K562 (cell line): ENCODE data around the gene C3orf52. TPM values are rescaled to one million over a fixed set of nuclear protein-coding genes. Genes with fewer than 3 reads are reported as not detected.

Source experiments
- ATAC-seq: fragments of 200-7000 bp; cut with Tn5 transposase; 3 replicates; pipeline ENCODE4 v1.9.1; 2020; ENCODE audit warnings: moderate library complexity
- BruUV-seq: library from RNA; stranded (reverse); fragments of 400-500 nt; replicated peaks from 2 replicates; lab custom pipeline; 2021; lab: Mats Ljungman, UMichigan
- CTCF ChIA-PET: fragments of 300-600 bp; formaldehyde crosslinking; extraction: SDS; loops from one replicate; lab custom pipeline; 2021; ENCODE audit warnings: low intra/inter-chr PET ratio; lab: Yijun Ruan, JAX
- POLR2A ChIA-PET: fragments of 300-600, 350-650 bp; sonication (Branson Sonifier 250); formaldehyde crosslinking; extraction: SDS; loops from one replicate; lab custom pipeline; 2021; ENCODE audit warnings: antibody characterized with exemption, inconsistent platforms; lab: Yijun Ruan, JAX
- DNase-seq, 4 experiments: peaks; one replicate each; pipeline versions ENCODE4 v3.0.0 to v3.0.0-alpha.2; 2011 to 2018; ENCODE audit warnings: low spot score in 3 of 4, mixed read lengths in 3 of 4; ENCODE audit errors: extremely low read depth in 1 of 4
- FAIRE-seq: peaks from 2 replicates; lab custom pipeline; 2011; peaks lifted over from hg19 to GRCh38; lab: Jason Lieb, UNC
- H2AFZ ChIP-seq: 2 replicates; pipeline ENCODE4 v1.6.0; 2011; ENCODE audit warnings: low read depth, low read length, control low read depth, inconsistent platforms
- H3K27ac ChIP-seq: fragments of 200-600 bp; 3 replicates; pipeline ENCODE4 v1.8.0; 2011; ENCODE audit warnings: low read depth, mild to moderate bottlenecking, control low read depth, inconsistent platforms, low read length, moderate library complexity, mixed read lengths; ENCODE audit errors: extremely low read depth
- H3K27me3 ChIP-seq, 2 experiments: fragments of 300-600 bp in 1 of 2; 2 replicates in 1 of 2; 3 replicates in 1 of 2; pipeline versions ENCODE4 v1.6.0 to v1.8.0; 2011; ENCODE audit warnings: inconsistent platforms in 2 of 2, low read length in 2 of 2, mild to moderate bottlenecking in 1 of 2, mixed read lengths in 1 of 2, moderate library complexity in 1 of 2; ENCODE audit not compliant: control insufficient read depth in 2 of 2, insufficient read depth in 2 of 2
- H3K36me3 ChIP-seq: fragments of 300-600 bp; 3 replicates; pipeline ENCODE4 v1.8.0; 2011; ENCODE audit warnings: mild to moderate bottlenecking, low read length, inconsistent platforms; ENCODE audit not compliant: control insufficient read depth, insufficient read depth
- H3K4me1 ChIP-seq, 2 experiments: fragments of 200-600 bp in 1 of 2; replicated peaks in 1 of 2; 2 replicates in 1 of 2; 3 replicates in 1 of 2; pipeline versions ENCODE4 v1.5.1 to v1.8.0; 2011; ENCODE audit warnings: inconsistent platforms in 2 of 2, low read length in 2 of 2, mild to moderate bottlenecking in 1 of 2, mixed read lengths in 1 of 2, moderate library complexity in 1 of 2; ENCODE audit not compliant: control insufficient read depth in 2 of 2, insufficient read depth in 2 of 2
- H3K4me2 ChIP-seq: 2 replicates; pipeline ENCODE4 v1.6.1; 2011; ENCODE audit warnings: low read length, control low read depth, inconsistent platforms, mixed read lengths; ENCODE audit not compliant: insufficient read depth
- H3K4me3 ChIP-seq: fragments of 200-600 bp; sonication (generic), shearing (Covaris generic); 2 replicates; pipeline ENCODE4 v1.5.1; 2016; ENCODE audit warnings: control low read depth, inconsistent platforms
- H3K79me2 ChIP-seq: fragments of 200-600 bp; 3 replicates; pipeline ENCODE4 v1.8.0; 2011; ENCODE audit warnings: low read length, inconsistent platforms; ENCODE audit not compliant: control insufficient read depth, insufficient read depth
- H3K9ac ChIP-seq, 2 experiments: 2 replicates each; pipeline versions ENCODE4 v1.6.0 to v1.6.1; 2011; ENCODE audit warnings: low read depth in 2 of 2, low read length in 2 of 2, control low read depth in 1 of 2, inconsistent platforms in 1 of 2, mild to moderate bottlenecking in 1 of 2, mixed read lengths in 1 of 2; ENCODE audit not compliant: insufficient read depth in 1 of 2
- H3K9me1 ChIP-seq: one replicate; pipeline ENCODE4 v1.6.0; 2011; ENCODE audit warnings: inconsistent platforms, mild to moderate bottlenecking, low read length, moderate library complexity; ENCODE audit not compliant: control insufficient read depth, insufficient read depth
- H3K9me3 ChIP-seq: replicated peaks from 2 replicates; pipeline ENCODE4 v1.5.1; 2011; ENCODE audit warnings: low read depth, low read length, inconsistent platforms; ENCODE audit not compliant: control insufficient read depth, insufficient read depth
- H4K20me1 ChIP-seq: replicated peaks from 2 replicates; pipeline ENCODE4 v1.6.1; 2011; ENCODE audit warnings: low read length, inconsistent platforms, mixed read lengths; ENCODE audit not compliant: control insufficient read depth, insufficient read depth
- FOXA3 ChIP-seq, 2 experiments: fragments of 450-650 bp in 1 of 2; sonication (generic) in 1 of 2; formaldehyde crosslinking; IDR thresholded peaks in 1 of 2; conservative IDR thresholded peaks in 1 of 2; 2 replicates each; pipeline versions ENCODE4 v1.4.0 to v1.8.0; 2020 to 2022; ENCODE audit warnings: mild to moderate bottlenecking in 2 of 2, missing genetic modification reagents in 1 of 2
- MEF2A ChIP-seq: IDR thresholded peaks from 2 replicates; pipeline ENCODE4 v1.6.1; 2011; ENCODE audit warnings: low read depth, mild to moderate bottlenecking, low read length, moderate library complexity; ENCODE audit not compliant: control insufficient read depth
- NFE2L1 ChIP-seq: fragments of 450-650 bp; IDR thresholded peaks from 2 replicates; pipeline ENCODE4 v1.6.1; 2016; ENCODE audit warnings: missing genetic modification characterization, low read depth, mild to moderate bottlenecking, missing compliant biosample characterization, moderate library complexity, borderline replicate concordance
- NFYB ChIP-seq: IDR thresholded peaks from 2 replicates; pipeline ENCODE4 v1.6.1; 2011; ENCODE audit warnings: mild to moderate bottlenecking, moderate library complexity; ENCODE audit not compliant: insufficient read length; ENCODE audit errors: extremely low read depth
- RFX7 ChIP-seq: fragments of 250-450 bp; sonication (Bioruptor Pico); IDR thresholded peaks from 2 replicates; pipeline ENCODE4 v1.5.1; 2021; ENCODE audit warnings: mild to moderate bottlenecking
- SREBF1 ChIP-seq: fragments of 150-350 bp; IDR thresholded peaks from 2 replicates; pipeline ENCODE4 v1.6.1; 2014; ENCODE audit warnings: antibody characterized with exemption, low read depth, low read length, borderline replicate concordance
- TAL1 ChIP-seq: fragments of 450-650 bp; IDR thresholded peaks from 2 replicates; pipeline ENCODE4 v1.6.1; 2016; ENCODE audit warnings: mild to moderate bottlenecking
- ZFP36 ChIP-seq: fragments of 150-350 bp; IDR thresholded peaks from 2 replicates; pipeline ENCODE4 v1.6.1; 2018; ENCODE audit warnings: low read length, low read depth; ENCODE audit not compliant: partially characterized antibody
- ZNF224 ChIP-seq: sonication (generic); formaldehyde crosslinking; IDR thresholded peaks from 2 replicates; pipeline ENCODE4 v1.8.0; 2022; ENCODE audit warnings: mild to moderate bottlenecking, missing genetic modification reagents
- ZNF436 ChIP-seq: fragments of 250-450, 450-650 bp; sonication (Bioruptor Pico); formaldehyde crosslinking; IDR thresholded peaks from 2 replicates; pipeline ENCODE4 v1.7.0; 2020; ENCODE audit warnings: mild to moderate bottlenecking
- WGBS: fragments of 100-300 bp; shearing (Covaris generic); methylation state at CpG from one replicate; pipeline ENCODE4 v1.1.6; 2016; ENCODE audit warnings: low coverage, mixed read lengths; ENCODE audit not compliant: insufficient coverage; ENCODE audit errors: missing lambda C conversion rate; 5-methylcytosine and 5-hydroxymethylcytosine counted together
- in situ Hi-C: fragments of 300-500 bp; cut with MboI; formaldehyde crosslinking; loops from 4 replicates; pipeline ENCODE4 v1.15.0; 2018; ENCODE audit warnings: inconsistent platforms, mixed read lengths
- intact Hi-C: fragments of 100-400 bp; cut with micrococcal nuclease; formaldehyde crosslinking; loops from 2 replicates; pipeline ENCODE4 v1.14.2; 2022
- polyA plus RNA-seq, 8 experiments: library from polyadenylated mRNA; depleted of rRNA in 4 of 8; stranded (reverse) in 5 of 8; unstranded in 3 of 8; fragments of >200 nt; fragmentation: Nextera tagmentation in 2 of 8; fragmentation: Illumina TruSeq in 1 of 8; extraction: Ambion mirVana in 2 of 8; extraction: Trizol in 1 of 8; gene quantifications; 2 replicates each; pipeline versions ENCODE4 v1.2.1 to v1.2.3, GENCODE V29; 2011 to 2014; ENCODE audit warnings: inconsistent platforms in 1 of 8, missing spikeins in 1 of 8
- total RNA-seq, 7 experiments: library from RNA; depleted of rRNA in 6 of 7; stranded (reverse); fragments of >200 nt in 6 of 7; fragmentation: Illumina TruSeq in 2 of 7; extraction: Trizol in 2 of 7; gene quantifications; 2 replicates each; pipeline versions ENCODE4 v1.2.1 to v1.2.3, GENCODE V29; 2011 to 2021; ENCODE audit warnings: low replicate concordance in 1 of 7
- TF ChIP-seq, protein P1 (sequence below): sonication (generic); formaldehyde crosslinking; IDR thresholded peaks from 2 replicates; pipeline ENCODE4 v1.8.0; 2023; ENCODE audit warnings: mild to moderate bottlenecking, missing genetic modification reagents
- TF ChIP-seq, protein P2 (sequence below): IDR thresholded peaks from 3 replicates; pipeline ENCODE4 v1.6.1; 2011; ENCODE audit warnings: borderline replicate concordance, mild to moderate bottlenecking; ENCODE audit not compliant: insufficient read length, insufficient read depth

The C3orf52 gene
- total and polyA plus RNA-seq, 9 of the 15 experiments (the other 6 are each of a cell fraction or from before 2014, with no cell fraction given): 2.8 to 6.1 (median 3.8) TPM

DNA sequence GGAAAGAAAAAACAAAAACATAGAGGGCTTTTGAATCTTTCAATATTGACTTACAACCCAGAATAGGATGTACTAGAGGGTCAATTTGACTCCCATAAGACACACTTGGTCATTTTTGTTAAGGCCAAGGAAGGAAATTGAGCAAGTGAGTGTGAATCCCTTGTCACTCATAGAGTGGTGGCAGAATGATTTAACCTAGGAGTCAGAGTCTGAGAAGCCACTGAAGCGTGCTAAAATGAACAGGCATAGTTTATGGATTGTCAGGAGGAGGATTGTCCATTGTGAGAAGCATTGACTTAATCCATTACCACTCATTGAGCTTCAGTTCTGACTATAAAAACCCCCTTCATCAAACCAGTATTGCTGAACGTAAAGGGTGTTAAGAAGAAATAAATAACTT is 55.1 kb downstream of the C3orf52 start:
- intact Hi-C loops (no loop called here), in situ Hi-C loops (no loop called here)
- H3K4me3 ChIP-seq: no peak overlapping the region
- no peaks in the 10 kb centered on the region for H3K9me1 ChIP-seq
- no peak overlapping the region for H3K27ac ChIP-seq
- H3K79me2 ChIP-seq: no peaks in the 10 kb centered on the region
- BruUV-seq: no TSS peak
- H3K4me2 ChIP-seq: no peak overlapping the region
- TF ChIP-seq, protein P1, sequence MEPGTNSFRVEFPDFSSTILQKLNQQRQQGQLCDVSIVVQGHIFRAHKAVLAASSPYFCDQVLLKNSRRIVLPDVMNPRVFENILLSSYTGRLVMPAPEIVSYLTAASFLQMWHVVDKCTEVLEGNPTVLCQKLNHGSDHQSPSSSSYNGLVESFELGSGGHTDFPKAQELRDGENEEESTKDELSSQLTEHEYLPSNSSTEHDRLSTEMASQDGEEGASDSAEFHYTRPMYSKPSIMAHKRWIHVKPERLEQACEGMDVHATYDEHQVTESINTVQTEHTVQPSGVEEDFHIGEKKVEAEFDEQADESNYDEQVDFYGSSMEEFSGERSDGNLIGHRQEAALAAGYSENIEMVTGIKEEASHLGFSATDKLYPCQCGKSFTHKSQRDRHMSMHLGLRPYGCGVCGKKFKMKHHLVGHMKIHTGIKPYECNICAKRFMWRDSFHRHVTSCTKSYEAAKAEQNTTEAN (CRISPR knock-in tag): no peak
- TF ChIP-seq TAL1 (no peak), NFYB (no peak), MEF2A (no peak), SREBF1 (no peak), NFE2L1 (no peak), ZNF224 (CRISPR knock-in tag) (no peak), FOXA3 (CRISPR knock-in tag; conservative IDR thresholded peaks at IDR 0.05 in 1 of 2, IDR thresholded peaks at IDR 0.05 in 1 of 2) (no peak), ZNF436 (CRISPR knock-in tag) (no peak), ZFP36 (no peak), RFX7 (no peak)
- TF ChIP-seq, protein P2, sequence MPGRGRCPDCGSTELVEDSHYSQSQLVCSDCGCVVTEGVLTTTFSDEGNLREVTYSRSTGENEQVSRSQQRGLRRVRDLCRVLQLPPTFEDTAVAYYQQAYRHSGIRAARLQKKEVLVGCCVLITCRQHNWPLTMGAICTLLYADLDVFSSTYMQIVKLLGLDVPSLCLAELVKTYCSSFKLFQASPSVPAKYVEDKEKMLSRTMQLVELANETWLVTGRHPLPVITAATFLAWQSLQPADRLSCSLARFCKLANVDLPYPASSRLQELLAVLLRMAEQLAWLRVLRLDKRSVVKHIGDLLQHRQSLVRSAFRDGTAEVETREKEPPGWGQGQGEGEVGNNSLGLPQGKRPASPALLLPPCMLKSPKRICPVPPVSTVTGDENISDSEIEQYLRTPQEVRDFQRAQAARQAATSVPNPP: no peak
- ChIA-PET CTCF (no interaction called here), POLR2A (no interaction called here)
- H2AFZ ChIP-seq: no peak overlapping the region
- WGBS: 0% methylated on average over 2 of the region's 2 CpGs
- FAIRE-seq (no peak), DNase-seq (no peak), ATAC-seq (no peak)
- no peaks in the 10 kb centered on the region for H3K9me3 ChIP-seq
- H4K20me1 ChIP-seq: no peaks in the 10 kb centered on the region
- no peaks in the 10 kb centered on the region for H3K36me3 ChIP-seq
- H3K27me3 ChIP-seq: no peaks in the 10 kb centered on the region
- no peak overlapping the region for H3K9ac ChIP-seq
- no peaks in the 10 kb centered on the region for H3K4me1 ChIP-seq
